Astrocyte (in vitro differentiated cells and primary cell): ENCODE data around the gene SMTNL1.

ENCODE experiments used
- CTCF ChIP-seq: IDR thresholded peaks from 2 replicates; pipeline ENCODE4 v1.5.1; 2011; ENCODE audit warnings: low read depth, mild to moderate bottlenecking, inconsistent platforms, low read length, moderate library complexity; ENCODE audit not compliant: insufficient read depth
- EZH2 ChIP-seq: IDR thresholded peaks from 2 replicates; pipeline ENCODE4 v1.6.1; 2012; ENCODE audit warnings: mild to moderate bottlenecking, low read length, inconsistent platforms; ENCODE audit not compliant: insufficient read depth

DNA sequence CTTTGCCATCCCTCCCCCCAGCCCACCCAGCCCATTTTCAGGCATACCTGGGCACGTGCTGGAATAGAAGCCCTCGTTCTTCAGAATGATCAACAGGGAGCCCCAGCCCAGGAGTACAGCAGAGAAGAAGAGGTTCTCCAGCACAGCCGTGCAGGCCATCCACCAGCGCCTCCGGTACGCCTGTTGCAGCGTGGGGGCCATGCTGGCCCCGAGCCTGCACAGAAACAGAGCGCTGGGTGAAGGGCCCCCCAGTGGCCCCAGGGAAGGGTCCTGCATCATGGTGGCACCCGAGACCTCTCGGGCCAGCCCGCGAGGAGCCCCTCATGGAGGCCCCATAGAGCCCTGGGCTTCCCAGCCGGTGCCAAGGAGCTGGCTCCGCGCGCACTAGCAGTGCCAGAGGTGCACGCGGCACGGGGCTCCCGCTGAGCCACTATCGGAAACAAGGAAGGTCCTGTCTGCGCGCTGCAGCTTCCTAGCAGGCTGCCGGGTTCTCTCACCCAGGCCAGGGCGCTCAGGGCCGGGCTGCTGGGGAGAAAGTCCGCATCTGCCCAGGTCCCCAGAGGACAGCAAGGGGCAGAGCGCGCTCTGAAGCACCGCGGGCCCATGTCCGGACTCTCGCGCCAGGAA, 23.4 kb upstream of the SMTNL1 start:
- TF ChIP-seq CTCF = no peak
- TF ChIP-seq EZH2 = no peak
